Measurements from ENCODE around the gene GAGE12J.
A peak's percentile ranks its signal among the peaks of the same experiment; 100 is the strongest.
"Not testable (repeated sequence)": the region's sequence is repeated elsewhere in the genome, so short reads cannot be mapped to it uniquely, and the experiment has no call there.

Gene GAGE12J

GRCh38 chrX:49321737-49322136 lies at the start of gene GAGE12J:
TSS of gene GAGE12J (plus strand) at chrX:49322037. CDS start at chrX:49323194, 1,157 bp downstream.
- DNase-seq: not testable (repeated sequence)

GRCh38 chrX:49272421-49272820 lies 49.4 kb upstream of the GAGE12J start:
- DNase-seq: no peak

GRCh38 chrX:49273181-49273727 lies 48.6 kb upstream of the GAGE12J start:
- no peak for DNase-seq

GRCh38 chrX:49276207-49276606 lies 45.6 kb upstream of the GAGE12J start:
- no peak for DNase-seq

- DNase-seq: no peak
These were observed 44.9 kb upstream of the GAGE12J start for GRCh38 chrX:49276671-49277534.

GRCh38 chrX:49277535-49277830 lies 44.4 kb upstream of the GAGE12J start:
- no peak for DNase-seq

GRCh38 chrX:49278081-49278480 lies 43.8 kb upstream of the GAGE12J start:
- DNase-seq: no peak

GRCh38 chrX:49282647-49283011 lies 39.2 kb upstream of the GAGE12J start:
- peak; percentile 14 for DNase-seq

GRCh38 chrX:49284212-49284611 lies 37.6 kb upstream of the GAGE12J start:
- DNase-seq: no peak

- DNase-seq: no peak
These were observed 35.7 kb upstream of the GAGE12J start for GRCh38 chrX:49286136-49286535.

- DNase-seq: no peak
These were observed 35.3 kb upstream of the GAGE12J start for GRCh38 chrX:49286581-49286980.

- DNase-seq: no peak
These were observed 34.2 kb upstream of the GAGE12J start for GRCh38 chrX:49287665-49288064.

- DNase-seq: no peak
These were observed 31.6 kb upstream of the GAGE12J start for GRCh38 chrX:49290215-49290614.

GRCh38 chrX:49291615-49292337 lies 30.1 kb upstream of the GAGE12J start:
- peak; percentile 11 for DNase-seq

- no peak for DNase-seq
These were observed 29.2 kb upstream of the GAGE12J start for GRCh38 chrX:49292400-49293362.

GRCh38 chrX:49299293-49299692 lies 22.5 kb upstream of the GAGE12J start:
- DNase-seq: not testable (repeated sequence)

- no peak for DNase-seq
These were observed 21.1 kb upstream of the GAGE12J start for GRCh38 chrX:49300703-49301102.

- DNase-seq: no peak
These were observed 18.5 kb upstream of the GAGE12J start, which contains the start of gene GAGE10 for GRCh38 chrX:49303346-49303745. TSS of gene GAGE10 (plus strand) at chrX:49303646. CDS start at chrX:49304860, 1,214 bp downstream.

- not testable (repeated sequence) for DNase-seq
These were observed 14.1 kb upstream of the GAGE12J start for GRCh38 chrX:49307775-49308174.

GRCh38 chrX:49308604-49309269 lies 13.1 kb upstream of the GAGE12J start:
- DNase-seq: no peak

GRCh38 chrX:49309401-49309981 lies 12.3 kb upstream of the GAGE12J start:
- DNase-seq: no peak

GRCh38 chrX:49310371-49310770 lies 11.5 kb upstream of the GAGE12J start:
- DNase-seq: no peak
